ENCODE results near the gene UPB1.

UPB1 gene

GRCh38 chr22:24571266-24571665, 76.1 kb downstream of the UPB1 start:
- no peak for DNase-seq

- no peak for DNase-seq
Observed at GRCh38 chr22:24576778-24577177, 81.6 kb downstream of the UPB1 start.

Data from NCI-H146 (cell line).